K562 (cell line): Measurements from ENCODE around the gene PLEKHO2. TPM values are rescaled to one million over a fixed set of nuclear protein-coding genes. Genes with fewer than 3 reads are reported as not detected.

Experiments used
- ATAC-seq: fragments of 200-7000 bp; cut with Tn5 transposase; 3 replicates; pipeline ENCODE4 v1.9.1; 2020; ENCODE audit warnings: moderate library complexity
- BruUV-seq: library from RNA; stranded (reverse); fragments of 400-500 nt; replicated peaks from 2 replicates; lab custom pipeline; 2021; lab: Mats Ljungman, UMichigan
- CTCF ChIA-PET: fragments of 300-600 bp; formaldehyde crosslinking; extraction: SDS; loops from one replicate; lab custom pipeline; 2021; ENCODE audit warnings: low intra/inter-chr PET ratio; lab: Yijun Ruan, JAX
- POLR2A ChIA-PET: fragments of 300-600, 350-650 bp; sonication (Branson Sonifier 250); formaldehyde crosslinking; extraction: SDS; loops from one replicate; lab custom pipeline; 2021; ENCODE audit warnings: antibody characterized with exemption, inconsistent platforms; lab: Yijun Ruan, JAX
- DNase-seq, 4 experiments: peaks; one replicate each; pipeline versions ENCODE4 v3.0.0 to v3.0.0-alpha.2; 2011 to 2018; ENCODE audit warnings: low spot score in 3 of 4, mixed read lengths in 3 of 4; ENCODE audit errors: extremely low read depth in 1 of 4
- FAIRE-seq: peaks from 2 replicates; lab custom pipeline; 2011; peaks lifted over from hg19 to GRCh38; lab: Jason Lieb, UNC
- H2AFZ ChIP-seq: 2 replicates; pipeline ENCODE4 v1.6.0; 2011; ENCODE audit warnings: low read depth, low read length, control low read depth, inconsistent platforms
- H3K27ac ChIP-seq: fragments of 200-600 bp; 3 replicates; pipeline ENCODE4 v1.8.0; 2011; ENCODE audit warnings: low read depth, mild to moderate bottlenecking, control low read depth, inconsistent platforms, low read length, moderate library complexity, mixed read lengths; ENCODE audit errors: extremely low read depth
- H3K27me3 ChIP-seq, 2 experiments: fragments of 300-600 bp in 1 of 2; 2 replicates in 1 of 2; 3 replicates in 1 of 2; pipeline versions ENCODE4 v1.6.0 to v1.8.0; 2011; ENCODE audit warnings: inconsistent platforms in 2 of 2, low read length in 2 of 2, mild to moderate bottlenecking in 1 of 2, mixed read lengths in 1 of 2, moderate library complexity in 1 of 2; ENCODE audit not compliant: control insufficient read depth in 2 of 2, insufficient read depth in 2 of 2
- H3K36me3 ChIP-seq: fragments of 300-600 bp; 3 replicates; pipeline ENCODE4 v1.8.0; 2011; ENCODE audit warnings: mild to moderate bottlenecking, low read length, inconsistent platforms; ENCODE audit not compliant: control insufficient read depth, insufficient read depth
- H3K4me1 ChIP-seq, 2 experiments: fragments of 200-600 bp in 1 of 2; replicated peaks in 1 of 2; 2 replicates in 1 of 2; 3 replicates in 1 of 2; pipeline versions ENCODE4 v1.5.1 to v1.8.0; 2011; ENCODE audit warnings: inconsistent platforms in 2 of 2, low read length in 2 of 2, mild to moderate bottlenecking in 1 of 2, mixed read lengths in 1 of 2, moderate library complexity in 1 of 2; ENCODE audit not compliant: control insufficient read depth in 2 of 2, insufficient read depth in 2 of 2
- H3K4me2 ChIP-seq: 2 replicates; pipeline ENCODE4 v1.6.1; 2011; ENCODE audit warnings: low read length, control low read depth, inconsistent platforms, mixed read lengths; ENCODE audit not compliant: insufficient read depth
- H3K4me3 ChIP-seq: fragments of 200-600 bp; sonication (generic), shearing (Covaris generic); 2 replicates; pipeline ENCODE4 v1.5.1; 2016; ENCODE audit warnings: control low read depth, inconsistent platforms
- H3K79me2 ChIP-seq: fragments of 200-600 bp; 3 replicates; pipeline ENCODE4 v1.8.0; 2011; ENCODE audit warnings: low read length, inconsistent platforms; ENCODE audit not compliant: control insufficient read depth, insufficient read depth
- H3K9ac ChIP-seq, 2 experiments: 2 replicates each; pipeline versions ENCODE4 v1.6.0 to v1.6.1; 2011; ENCODE audit warnings: low read depth in 2 of 2, low read length in 2 of 2, control low read depth in 1 of 2, inconsistent platforms in 1 of 2, mild to moderate bottlenecking in 1 of 2, mixed read lengths in 1 of 2; ENCODE audit not compliant: insufficient read depth in 1 of 2
- H3K9me1 ChIP-seq: one replicate; pipeline ENCODE4 v1.6.0; 2011; ENCODE audit warnings: inconsistent platforms, mild to moderate bottlenecking, low read length, moderate library complexity; ENCODE audit not compliant: control insufficient read depth, insufficient read depth
- H3K9me3 ChIP-seq: replicated peaks from 2 replicates; pipeline ENCODE4 v1.5.1; 2011; ENCODE audit warnings: low read depth, low read length, inconsistent platforms; ENCODE audit not compliant: control insufficient read depth, insufficient read depth
- H4K20me1 ChIP-seq: replicated peaks from 2 replicates; pipeline ENCODE4 v1.6.1; 2011; ENCODE audit warnings: low read length, inconsistent platforms, mixed read lengths; ENCODE audit not compliant: control insufficient read depth, insufficient read depth
- ADNP ChIP-seq: fragments of 200-800 bp; sonication (Bioruptor generic); IDR thresholded peaks from 2 replicates; pipeline ENCODE4 v1.6.1; 2016; ENCODE audit warnings: missing genetic modification characterization, missing compliant biosample characterization
- BCOR ChIP-seq: fragments of 450-650 bp; IDR thresholded peaks from 2 replicates; pipeline ENCODE4 v1.6.1; 2016
- CREB1 ChIP-seq, 2 experiments: sonication (generic) in 1 of 2; formaldehyde crosslinking in 1 of 2; IDR thresholded peaks; 2 replicates each; pipeline versions ENCODE4 v1.6.1 to v1.8.0; 2012 to 2022; ENCODE audit warnings: inconsistent platforms in 1 of 2, mild to moderate bottlenecking in 1 of 2, missing genetic modification reagents in 1 of 2, moderate library complexity in 1 of 2
- DIDO1 ChIP-seq: fragments of 450-650 bp; IDR thresholded peaks from 2 replicates; pipeline ENCODE4 v1.6.1; 2016; ENCODE audit warnings: low read depth, missing biosample characterization, missing genetic modification characterization
- ESRRA ChIP-seq: fragments of 450-650 bp; IDR thresholded peaks from 2 replicates; pipeline ENCODE4 v1.6.1; 2014; ENCODE audit warnings: low read depth, mild to moderate bottlenecking, moderate library complexity, borderline replicate concordance
- HNRNPUL1 ChIP-seq: fragments of 200-400 bp; formaldehyde crosslinking; IDR thresholded peaks from 2 replicates; pipeline ENCODE4 v1.6.1; 2017; ENCODE audit warnings: low read length
- KDM1A ChIP-seq, 2 experiments: fragments of 450-650 bp; IDR thresholded peaks; 2 replicates each; pipeline ENCODE4 v1.6.1; 2016; ENCODE audit warnings: mild to moderate bottlenecking in 2 of 2
- KLF10 ChIP-seq: fragments of 250-450 bp; sonication (Bioruptor Pico); IDR thresholded peaks from 2 replicates; pipeline ENCODE4 v1.6.1; 2021; ENCODE audit warnings: matching md5 sums
- RBM25 ChIP-seq: fragments of 200-400 bp; formaldehyde crosslinking; IDR thresholded peaks from 2 replicates; pipeline ENCODE4 v1.6.1; 2018; ENCODE audit warnings: low read length, low read depth, moderate library complexity; ENCODE audit not compliant: severe bottlenecking
- RCOR1 ChIP-seq, 2 experiments: IDR thresholded peaks; 2 replicates each; pipeline ENCODE4 v1.6.1; 2012; ENCODE audit warnings: low read depth in 2 of 2, low read length in 2 of 2, borderline replicate concordance in 1 of 2, improper control_type of control experiment in 1 of 2
- ZNF75A ChIP-seq: fragments of 450-650 bp; formaldehyde crosslinking; IDR thresholded peaks from 2 replicates; pipeline ENCODE4 v1.4.0; 2020; ENCODE audit warnings: mild to moderate bottlenecking
- WGBS: fragments of 100-300 bp; shearing (Covaris generic); methylation state at CpG from one replicate; pipeline ENCODE4 v1.1.6; 2016; ENCODE audit warnings: low coverage, mixed read lengths; ENCODE audit not compliant: insufficient coverage; ENCODE audit errors: missing lambda C conversion rate; 5-methylcytosine and 5-hydroxymethylcytosine counted together
- in situ Hi-C: fragments of 300-500 bp; cut with MboI; formaldehyde crosslinking; loops from 4 replicates; pipeline ENCODE4 v1.15.0; 2018; ENCODE audit warnings: inconsistent platforms, mixed read lengths
- intact Hi-C: fragments of 100-400 bp; cut with micrococcal nuclease; formaldehyde crosslinking; loops from 2 replicates; pipeline ENCODE4 v1.14.2; 2022
- polyA plus RNA-seq, 8 experiments: library from polyadenylated mRNA; depleted of rRNA in 4 of 8; stranded (reverse) in 5 of 8; unstranded in 3 of 8; fragments of >200 nt; fragmentation: Nextera tagmentation in 2 of 8; fragmentation: Illumina TruSeq in 1 of 8; extraction: Ambion mirVana in 2 of 8; extraction: Trizol in 1 of 8; gene quantifications; 2 replicates each; pipeline versions ENCODE4 v1.2.1 to v1.2.3, GENCODE V29; 2011 to 2014; ENCODE audit warnings: inconsistent platforms in 1 of 8, missing spikeins in 1 of 8
- total RNA-seq, 7 experiments: library from RNA; depleted of rRNA in 6 of 7; stranded (reverse); fragments of >200 nt in 6 of 7; fragmentation: Illumina TruSeq in 2 of 7; extraction: Trizol in 2 of 7; gene quantifications; 2 replicates each; pipeline versions ENCODE4 v1.2.1 to v1.2.3, GENCODE V29; 2011 to 2021; ENCODE audit warnings: low replicate concordance in 1 of 7
- TF ChIP-seq, protein P1 (sequence below): IDR thresholded peaks from 2 replicates; pipeline ENCODE4 v1.6.1; 2011; ENCODE audit warnings: borderline replicate concordance, low read depth, mild to moderate bottlenecking, moderate library complexity, low read length; ENCODE audit not compliant: insufficient read depth, poor library complexity, severe bottlenecking

PLEKHO2 gene
- total and polyA plus RNA-seq, 9 of the 15 experiments (the other 6 are each of a cell fraction or from before 2014, with no cell fraction given), result 0.24 to 8.8 (median 5.5) TPM

DNA sequence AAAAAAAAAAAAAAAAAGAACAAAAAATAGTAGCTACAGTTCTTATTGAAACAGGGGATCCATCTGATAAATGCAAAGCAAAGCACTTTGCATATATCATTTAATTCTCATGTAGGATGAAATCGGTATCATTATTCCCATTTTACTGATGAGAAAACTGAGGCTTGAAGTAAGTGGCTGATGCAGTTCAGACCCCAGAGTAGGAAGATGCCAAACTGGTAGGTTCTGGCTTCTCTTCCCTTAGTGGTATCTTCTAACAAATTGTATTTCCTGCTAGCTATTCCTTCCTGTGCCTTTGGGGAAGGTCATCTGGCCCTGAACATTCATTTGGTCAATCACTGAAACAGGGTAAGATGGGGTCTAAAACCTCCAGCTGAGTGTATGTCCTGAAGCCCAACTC, 38.2 kb upstream of the PLEKHO2 start:
- CTCF ChIA-PET, result no interaction called here
- in situ Hi-C loops, result no loop called here

More for the DNA sequence above, 38.2 kb upstream of the PLEKHO2 start:
- H3K4me2 ChIP-seq, result no peak overlapping the region
- intact Hi-C loops, result no loop called here
- H3K9ac ChIP-seq, result no peak overlapping the region
- DNase-seq (no peak), ATAC-seq (no peak), FAIRE-seq (no peak)
- H3K9me1 ChIP-seq, result no peaks in the 10 kb centered on the region
- peaks cover 0 to 5% of the 10 kb centered on the region in 2 experiments; a peak in 1 of 5 replicates for H3K27me3 ChIP-seq
- H3K27ac ChIP-seq, result no peak overlapping the region
- H3K9me3 ChIP-seq, result no peaks in the 10 kb centered on the region
- no peaks in the 10 kb centered on the region for H3K36me3 ChIP-seq
- H4K20me1 ChIP-seq, result no peaks in the 10 kb centered on the region; the same call in none of the 2 replicates
- no peak overlapping the region for H3K4me3 ChIP-seq
- 14% methylated on average over 1 of the region's 1 CpG for WGBS
- BruUV-seq, result no TSS peak
- H3K4me1 ChIP-seq, result peaks cover 4 to 10% of the 10 kb centered on the region in 2 experiments; a peak in 3 of 5 replicates
- POLR2A ChIA-PET, result interaction anchor here (0.6 kb wide), 2 partner anchors 11 to 90 kb away, joined by 3 to 4 read pairs; no protein-coding TSS in a partner anchor
- no peak overlapping the region for H2AFZ ChIP-seq
- H3K79me2 ChIP-seq, result no peaks in the 10 kb centered on the region
- TF ChIP-seq RBM25 (peak; percentile 87), ADNP (tag) (0 out of 2 replicates have a peak, but pooled peaks have one; percentile 29), ESRRA (peak; percentile 73), RCOR1 (IDR thresholded peaks at IDR 0.05; ENCODE audit: borderline replicate concordance in 1 of 2, low read depth in 2 of 2, low read length in 2 of 2) (0 out of 4 replicates have a peak, but pooled peaks of 1 of the 2 experiments have one; percentile 26), CREB1 (IDR thresholded peaks at IDR 0.05) (no peak), CREB1 (CRISPR knock-in tag; IDR thresholded peaks at IDR 0.05) (no peak), BCOR (peak; percentile 57; the same call in 1 of the 2 replicates), HNRNPUL1 (no peak), KDM1A (IDR thresholded peaks at IDR 0.05) (0 out of 4 replicates have a peak, but pooled peaks of 1 of the 2 experiments have one; percentile 11), ZNF75A (no peak), KLF10 (CRISPR knock-in tag) (no peak), DIDO1 (tag) (no peak)
- TF ChIP-seq, protein P1, sequence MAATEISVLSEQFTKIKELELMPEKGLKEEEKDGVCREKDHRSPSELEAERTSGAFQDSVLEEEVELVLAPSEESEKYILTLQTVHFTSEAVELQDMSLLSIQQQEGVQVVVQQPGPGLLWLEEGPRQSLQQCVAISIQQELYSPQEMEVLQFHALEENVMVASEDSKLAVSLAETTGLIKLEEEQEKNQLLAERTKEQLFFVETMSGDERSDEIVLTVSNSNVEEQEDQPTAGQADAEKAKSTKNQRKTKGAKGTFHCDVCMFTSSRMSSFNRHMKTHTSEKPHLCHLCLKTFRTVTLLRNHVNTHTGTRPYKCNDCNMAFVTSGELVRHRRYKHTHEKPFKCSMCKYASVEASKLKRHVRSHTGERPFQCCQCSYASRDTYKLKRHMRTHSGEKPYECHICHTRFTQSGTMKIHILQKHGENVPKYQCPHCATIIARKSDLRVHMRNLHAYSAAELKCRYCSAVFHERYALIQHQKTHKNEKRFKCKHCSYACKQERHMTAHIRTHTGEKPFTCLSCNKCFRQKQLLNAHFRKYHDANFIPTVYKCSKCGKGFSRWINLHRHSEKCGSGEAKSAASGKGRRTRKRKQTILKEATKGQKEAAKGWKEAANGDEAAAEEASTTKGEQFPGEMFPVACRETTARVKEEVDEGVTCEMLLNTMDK, result no peak
